Gastrocnemius medialis (tissue), 4 donors: ENCODE results near the gene MED9. TPM values are rescaled to one million over a fixed set of nuclear protein-coding genes. Genes with fewer than 3 reads are reported as not detected.

Source experiments
- ATAC-seq, 2 donors: fragments of 150-250 bp; one replicate each; pipeline ENCODE4 v1.9.1; 2016
- DNase-seq, 2 donors: peaks; one replicate each; pipeline ENCODE4 v3.0.0-alpha.2; 2019
- H3K27ac ChIP-seq, 4 donors: fragments of 200-600 bp; sonication (generic); 1 replicate in 1 of 4; 2 replicates in 3 of 4; pipeline ENCODE4 v1.5.1; 2016 to 2018; ENCODE audit warnings: mild to moderate bottlenecking in 2 of 4, moderate library complexity in 1 of 4
- H3K27me3 ChIP-seq, 3 donors: fragments of 200-600 bp; sonication (generic) in 2 of 3; 1 replicate in 1 of 3; 2 replicates in 2 of 3; pipeline versions ENCODE4 v1.5.1 to v1.6.0; 2016 to 2019; ENCODE audit warnings: mild to moderate bottlenecking in 1 of 3, moderate library complexity in 1 of 3
- H3K36me3 ChIP-seq, 2 donors: fragments of 200-600 bp; sonication (generic) in 1 of 2; one replicate each; pipeline ENCODE4 v1.5.1; 2017 to 2018
- H3K4me1 ChIP-seq, 2 donors: fragments of 200-600 bp; sonication (generic) in 1 of 2; one replicate each; pipeline ENCODE4 v1.5.1; 2016 to 2017; ENCODE audit warnings: mild to moderate bottlenecking in 2 of 2
- H3K4me3 ChIP-seq, 4 donors: fragments of 200-600 bp; sonication (generic) in 3 of 4; 1 replicate in 1 of 4; 2 replicates in 3 of 4; pipeline ENCODE4 v1.5.1; 2016 to 2019; ENCODE audit warnings: mild to moderate bottlenecking in 2 of 4
- H3K9me3 ChIP-seq, 3 donors: fragments of 200-600 bp; sonication (generic) in 2 of 3; 1 replicate in 1 of 3; 2 replicates in 2 of 3; pipeline ENCODE4 v1.5.1; 2016 to 2019
- CTCF ChIP-seq, 5 experiments: fragments of 450-650 bp in 3 of 5; fragments of 200-600 bp in 2 of 5; sonication (generic) in 2 of 5; IDR thresholded peaks in 4 of 5; conservative IDR thresholded peaks in 1 of 5; 1 replicate in 4 of 5; 2 replicates in 1 of 5; pipeline ENCODE4 v1.5.1; 2016 to 2019; ENCODE audit warnings: antibody characterized with exemption in 5 of 5, mild to moderate bottlenecking in 3 of 5, moderate library complexity in 3 of 5
- POLR2A ChIP-seq, 2 donors: fragments of 450-650 bp; IDR thresholded peaks; one replicate each; pipeline ENCODE4 v1.6.1; 2017; ENCODE audit warnings: antibody characterized with exemption in 2 of 2, mild to moderate bottlenecking in 2 of 2, moderate library complexity in 2 of 2
- in situ Hi-C, 4 donors: fragments of 200-750 bp; cut with MboI; loops; one replicate each; pipeline versions ENCODE4 v1.15.0 to v1.8.0; 2017; ENCODE audit warnings: low sequenced_read_pairs in 4 of 4
- intact Hi-C: fragments of 100-400 bp; cut with DNase I; formaldehyde crosslinking; loops from one replicate; pipeline ENCODE4 v1.15.1; 2023; ENCODE audit warnings: low total_unique reads
- total RNA-seq, 4 donors: library from RNA; depleted of rRNA; stranded (reverse); fragments of >200 nt; gene quantifications; one replicate each; pipeline versions ENCODE4 v1.1.0 to v1.2.3, GENCODE V29; 2016

The MED9 gene
- total RNA-seq, 4 donors from 2014 or later, result 20.4 to 33.7 (median 27.7) TPM

GRCh38 chr17:17539591-17539990, 62.8 kb downstream of the MED9 start:
- H3K4me1 ChIP-seq, result peaks cover 35 to 51% of the 10 kb centered on the region in 2 donors
- no peak for DNase-seq

GRCh38 chr17:17540278-17540906, 63.6 kb downstream of the MED9 start:
- in situ Hi-C loops (no loop called here), intact Hi-C loops (no loop called here)
- H3K27me3 ChIP-seq, result no peaks in the 10 kb centered on the region
- DNase-seq (no peak), ATAC-seq (no peak)
- H3K27ac ChIP-seq, result no peak overlapping the region
- peaks cover 31 to 45% of the 10 kb centered on the region in 2 donors for H3K4me1 ChIP-seq
- no peak overlapping the region for H3K4me3 ChIP-seq
- no peak for TF ChIP-seq POLR2A (IDR thresholded peaks at IDR 0.05)
- TF ChIP-seq CTCF (IDR thresholded peaks at IDR 0.05 in 4 of 5, conservative IDR thresholded peaks at IDR 0.05 in 1 of 5), result no peak
- H3K36me3 ChIP-seq, result no peaks in the 10 kb centered on the region
- H3K9me3 ChIP-seq, result no peaks in the 10 kb centered on the region

More at GRCh38 chr17:17539591-17539990, 62.8 kb downstream of the MED9 start:
- H3K4me3 ChIP-seq, result no peak overlapping the region
- no peak for TF ChIP-seq CTCF (IDR thresholded peaks at IDR 0.05 in 4 of 5, conservative IDR thresholded peaks at IDR 0.05 in 1 of 5)
- TF ChIP-seq POLR2A (IDR thresholded peaks at IDR 0.05), result no peak
- no peak for ATAC-seq
- no peaks in the 10 kb centered on the region for H3K27me3 ChIP-seq
- peak overlapping the region in 2 of 4 donors; percentile 62 to 87 for H3K27ac ChIP-seq
- intact Hi-C loops (no loop called here), in situ Hi-C loops (no loop called here)
- H3K36me3 ChIP-seq, result no peaks in the 10 kb centered on the region
- H3K9me3 ChIP-seq, result no peaks in the 10 kb centered on the region

GRCh38 chr17:17540935-17541639, 64.3 kb downstream of the MED9 start:
- DNase-seq (no peak), ATAC-seq (no peak)
- Histone ChIP-seq H3K9me3 (no peaks in the 10 kb centered on the region), H3K27me3 (no peaks in the 10 kb centered on the region), H3K4me3 (no peak overlapping the region), H3K27ac (no peak overlapping the region), H3K36me3 (no peaks in the 10 kb centered on the region), H3K4me1 (peaks cover 26 to 39% of the 10 kb centered on the region in 2 donors)
- intact Hi-C loops, result no loop called here
- TF ChIP-seq POLR2A (IDR thresholded peaks at IDR 0.05) (no peak), CTCF (IDR thresholded peaks at IDR 0.05 in 4 of 5, conservative IDR thresholded peaks at IDR 0.05 in 1 of 5) (no peak)
- in situ Hi-C loops, result no loop called here

- Histone ChIP-seq H3K4me1 (peaks cover 21 to 34% of the 10 kb centered on the region in 2 donors), H3K27me3 (no peaks in the 10 kb centered on the region), H3K9me3 (no peaks in the 10 kb centered on the region), H3K4me3 (no peak overlapping the region), H3K36me3 (no peaks in the 10 kb centered on the region), H3K27ac (no peak overlapping the region)
- in situ Hi-C loops, result no loop called here
- TF ChIP-seq CTCF (IDR thresholded peaks at IDR 0.05 in 4 of 5, conservative IDR thresholded peaks at IDR 0.05 in 1 of 5) (no peak), POLR2A (IDR thresholded peaks at IDR 0.05) (no peak)
- intact Hi-C loops, result no loop called here
- ATAC-seq (no peak), DNase-seq (no peak)
Observed at GRCh38 chr17:17541640-17542001, 64.8 kb downstream of the MED9 start.

Other genes with a start within 250 kb of the MED9 start
- gene FLCN, start 239.8 kb upstream of the MED9 start, total RNA-seq, result 10 to 100 TPM; 31.7 to 62.0 (median 39.2) TPM
- 100 to 1,000 TPM; 145 to 249 (median 175) TPM for gene COPS3, start 195.8 kb upstream of the MED9 start, total RNA-seq
- 10 to 100 TPM in 2 of 4 donors, 1 to 10 TPM in 2; 3.7 to 15.7 (median 8.0) TPM for gene NT5M, start 173.6 kb upstream of the MED9 start, total RNA-seq
- gene RASD1, start 19.4 kb downstream of the MED9 start, total RNA-seq, result 100 to 1,000 TPM in 2 of 4 donors, 10 to 100 TPM in 2; 61.3 to 264 (median 102) TPM
- 10 to 100 TPM; 32.8 to 48.2 (median 34.2) TPM for gene PEMT, start 114.7 kb downstream of the MED9 start, total RNA-seq
- 1 to 10 TPM; 2.1 to 6.7 (median 4.3) TPM for gene RAI1, start 204.5 kb downstream of the MED9 start, total RNA-seq